SU-DHL-6 (cell line): ENCODE measurements around the gene SCFD2.

Experiments used
- H2AFZ ChIP-seq: fragments of 200-600 bp; sonication (generic); 2 replicates; pipeline ENCODE4 v1.6.1; 2014; ENCODE audit warnings: low read depth, mild to moderate bottlenecking, moderate library complexity, mixed read lengths, antibody characterized with exemption, low read length; ENCODE audit not compliant: severe bottlenecking
- H3F3A ChIP-seq: fragments of 200-600 bp; shearing (Covaris generic); 2 replicates; pipeline ENCODE4 v1.6.0; 2016; ENCODE audit warnings: antibody characterized with exemption, mild to moderate bottlenecking; ENCODE audit not compliant: insufficient read depth
- H3K27ac ChIP-seq: fragments of 200-600 bp; sonication (generic); 2 replicates; pipeline ENCODE4 v1.5.1; 2016; ENCODE audit warnings: low read depth, mild to moderate bottlenecking, low read length, moderate library complexity, mixed read lengths
- H3K27me3 ChIP-seq: fragments of 200-600 bp; sonication (generic), shearing (Covaris generic); 2 replicates; pipeline ENCODE4 v1.6.0; 2014; ENCODE audit warnings: mild to moderate bottlenecking, low read length
- H3K36me3 ChIP-seq: fragments of 200-600 bp; sonication (generic); 2 replicates; pipeline ENCODE4 v1.6.1; 2014; ENCODE audit warnings: mild to moderate bottlenecking, low read length, mixed read lengths
- H3K4me2 ChIP-seq: fragments of 300-600, 200-600 bp; shearing (Covaris generic), sonication (generic); 2 replicates; pipeline ENCODE4 v1.6.0; 2014; ENCODE audit warnings: low read length, low read depth, mild to moderate bottlenecking; ENCODE audit not compliant: poor library complexity, severe bottlenecking
- H3K4me3 ChIP-seq: fragments of 200-600 bp; sonication (generic); 2 replicates; pipeline ENCODE4 v1.5.1; 2014; ENCODE audit warnings: antibody characterized with exemption, low read length, mild to moderate bottlenecking, mixed read lengths; ENCODE audit not compliant: insufficient read depth, poor library complexity, severe bottlenecking
- H3K79me2 ChIP-seq: fragments of 200-600 bp; sonication (generic); 2 replicates; pipeline ENCODE4 v1.6.1; 2014; ENCODE audit warnings: mild to moderate bottlenecking, low read length, moderate library complexity; ENCODE audit not compliant: insufficient read depth
- H3K9ac ChIP-seq: fragments of 200-600 bp; sonication (generic); 2 replicates; pipeline ENCODE4 v1.7.0; 2014; ENCODE audit warnings: mild to moderate bottlenecking, low read length
- H3K9me2 ChIP-seq: fragments of 200-600 bp; sonication (generic); replicated peaks from 2 replicates; pipeline ENCODE4 v1.6.1; 2014; ENCODE audit warnings: low read length; ENCODE audit not compliant: insufficient read depth
- H3K9me3 ChIP-seq: fragments of 200-600 bp; sonication (generic); 2 replicates; pipeline ENCODE4 v1.6.1; 2014; ENCODE audit warnings: low read length, mixed read lengths; ENCODE audit not compliant: insufficient read depth
- H4K20me1 ChIP-seq: fragments of 200-600 bp; sonication (generic); 2 replicates; pipeline ENCODE4 v1.6.1; 2014; ENCODE audit warnings: low read depth, mild to moderate bottlenecking, antibody characterized with exemption, low read length, moderate library complexity, mixed read lengths
- EZH2phosphoT487 ChIP-seq: fragments of 200-600 bp; sonication (generic), shearing (Covaris generic); conservative IDR thresholded peaks from 2 replicates; pipeline ENCODE4 v1.6.1; 2018; ENCODE audit warnings: mild to moderate bottlenecking, antibody characterized with exemption, low read length, moderate library complexity, mixed read lengths
- TF ChIP-seq, protein P1 (sequence below): fragments of 200-600 bp; sonication (generic); IDR thresholded peaks from one replicate; pipeline ENCODE4 v1.5.1; 2017; ENCODE audit warnings: antibody characterized with exemption, mild to moderate bottlenecking, low read length, moderate library complexity; ENCODE audit not compliant: insufficient read depth, poor library complexity, severe bottlenecking

Gene SCFD2

DNA sequence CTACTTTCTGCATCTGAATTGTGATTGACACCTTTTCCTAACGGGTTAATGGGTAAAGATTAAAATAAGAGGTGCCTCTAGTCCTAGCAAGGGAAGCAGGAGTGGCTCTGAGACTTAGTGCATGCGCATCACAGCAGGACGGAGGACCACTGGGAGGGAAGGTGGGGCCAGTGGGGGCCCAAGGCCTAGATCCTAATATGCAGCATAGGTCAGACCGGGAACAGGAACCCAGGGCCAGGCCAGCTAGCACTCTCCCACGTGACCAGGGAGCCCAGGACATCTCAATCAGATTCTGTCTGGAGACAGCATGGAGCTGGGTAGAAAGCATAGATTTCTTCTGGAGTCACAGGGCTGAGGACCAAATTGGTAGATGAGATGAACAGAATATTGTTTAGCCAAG is 448.0 kb downstream of the SCFD2 start:
- Histone ChIP-seq H3K27me3 (no peaks in the 10 kb centered on the region), H3K9ac (no peak overlapping the region), H4K20me1 (no peaks in the 10 kb centered on the region), H3K4me2 (no peak overlapping the region), H3K4me3 (no peak overlapping the region), H3K9me2 (no peaks in the 10 kb centered on the region), H3K9me3 (no peaks in the 10 kb centered on the region), H3K79me2 (no peaks in the 10 kb centered on the region), H2AFZ (no peak overlapping the region), H3F3A (no peaks in the 10 kb centered on the region), H3K36me3 (no peaks in the 10 kb centered on the region), H3K27ac (no peak overlapping the region)
- TF ChIP-seq, protein P1, sequence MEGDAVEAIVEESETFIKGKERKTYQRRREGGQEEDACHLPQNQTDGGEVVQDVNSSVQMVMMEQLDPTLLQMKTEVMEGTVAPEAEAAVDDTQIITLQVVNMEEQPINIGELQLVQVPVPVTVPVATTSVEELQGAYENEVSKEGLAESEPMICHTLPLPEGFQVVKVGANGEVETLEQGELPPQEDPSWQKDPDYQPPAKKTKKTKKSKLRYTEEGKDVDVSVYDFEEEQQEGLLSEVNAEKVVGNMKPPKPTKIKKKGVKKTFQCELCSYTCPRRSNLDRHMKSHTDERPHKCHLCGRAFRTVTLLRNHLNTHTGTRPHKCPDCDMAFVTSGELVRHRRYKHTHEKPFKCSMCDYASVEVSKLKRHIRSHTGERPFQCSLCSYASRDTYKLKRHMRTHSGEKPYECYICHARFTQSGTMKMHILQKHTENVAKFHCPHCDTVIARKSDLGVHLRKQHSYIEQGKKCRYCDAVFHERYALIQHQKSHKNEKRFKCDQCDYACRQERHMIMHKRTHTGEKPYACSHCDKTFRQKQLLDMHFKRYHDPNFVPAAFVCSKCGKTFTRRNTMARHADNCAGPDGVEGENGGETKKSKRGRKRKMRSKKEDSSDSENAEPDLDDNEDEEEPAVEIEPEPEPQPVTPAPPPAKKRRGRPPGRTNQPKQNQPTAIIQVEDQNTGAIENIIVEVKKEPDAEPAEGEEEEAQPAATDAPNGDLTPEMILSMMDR, result no peak
- no peak for TF ChIP-seq EZH2phosphoT487

DNA sequence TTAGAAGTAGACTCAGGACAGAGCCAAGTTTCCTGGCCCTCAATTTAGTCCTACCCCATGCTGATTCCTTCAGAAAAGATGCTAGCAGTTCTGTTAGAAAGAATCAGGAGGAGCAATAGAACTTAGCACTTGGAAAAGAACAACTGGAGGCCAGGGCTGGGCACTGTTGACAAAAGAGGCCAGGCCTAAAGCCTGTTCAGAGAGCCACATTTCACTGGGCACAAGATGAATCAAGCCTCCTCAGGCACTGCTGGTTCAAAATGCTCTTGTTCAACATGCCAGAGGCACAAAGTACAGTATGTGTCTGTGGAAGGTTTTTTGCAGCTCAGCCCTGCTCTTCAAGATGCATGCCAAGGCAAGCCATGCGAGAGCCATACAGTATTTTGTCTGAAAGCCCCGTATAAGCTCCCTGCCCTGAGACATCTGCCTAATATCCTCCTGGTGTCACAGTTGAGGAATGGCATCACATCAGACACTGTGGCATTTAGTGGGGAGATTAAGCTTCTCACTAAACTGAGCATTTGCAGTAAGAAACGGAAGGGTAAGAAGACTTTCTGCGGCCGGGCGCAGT is 450.0 kb downstream of the SCFD2 start:
- H3K4me2 ChIP-seq, result no peak overlapping the region
- H3K9me2 ChIP-seq, result no peaks in the 10 kb centered on the region
- no peak overlapping the region for H3K4me3 ChIP-seq
- no peaks in the 10 kb centered on the region for H3K27me3 ChIP-seq
- H3F3A ChIP-seq, result no peaks in the 10 kb centered on the region; the same call in 1 of the 2 replicates
- no peak overlapping the region for H3K9ac ChIP-seq
- H3K79me2 ChIP-seq, result no peaks in the 10 kb centered on the region
- H3K27ac ChIP-seq, result no peak overlapping the region
- no peak overlapping the region for H2AFZ ChIP-seq
- no peaks in the 10 kb centered on the region for H4K20me1 ChIP-seq
- TF ChIP-seq EZH2phosphoT487, result no peak
- TF ChIP-seq, protein P1, result no peak
- no peaks in the 10 kb centered on the region for H3K36me3 ChIP-seq
- H3K9me3 ChIP-seq, result no peaks in the 10 kb centered on the region

DNA sequence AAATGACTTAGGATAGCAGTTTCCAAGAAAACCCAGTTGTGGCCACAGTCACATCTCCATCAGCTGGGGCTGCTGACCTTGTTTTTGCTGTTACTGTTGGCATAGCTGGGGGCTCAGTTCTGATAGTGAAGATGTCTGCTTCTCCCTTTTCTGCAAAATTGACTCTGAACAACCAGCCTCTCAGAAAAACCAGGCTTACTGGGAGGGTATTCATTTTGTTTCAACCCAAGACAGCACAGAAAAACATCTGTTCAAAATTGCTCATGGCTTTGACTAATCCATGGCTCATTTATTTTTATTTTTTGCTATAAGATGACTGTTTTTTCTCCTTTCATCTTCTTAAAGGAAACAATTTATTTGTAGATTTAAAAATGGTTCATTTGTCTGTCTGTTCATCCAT is 450.7 kb downstream of the SCFD2 start:
- Histone ChIP-seq H3K79me2 (no peaks in the 10 kb centered on the region), H3K4me2 (no peak overlapping the region), H3K9me3 (no peaks in the 10 kb centered on the region), H3K36me3 (no peaks in the 10 kb centered on the region), H3K27me3 (no peaks in the 10 kb centered on the region), H4K20me1 (no peaks in the 10 kb centered on the region), H3K27ac (no peak overlapping the region), H3K4me3 (no peak overlapping the region), H3F3A (no peaks in the 10 kb centered on the region; the same call in 1 of the 2 replicates), H3K9ac (no peak overlapping the region), H3K9me2 (no peaks in the 10 kb centered on the region), H2AFZ (no peak overlapping the region)
- TF ChIP-seq, protein P1, result no peak
- no peak for TF ChIP-seq EZH2phosphoT487
